GM19023 (cell line): ENCODE measurements around the gene MTCL1.

Source experiments
- ATAC-seq: cut with Tn5 transposase; IDR thresholded peaks from one replicate; pipeline ENCODE4 v1.9.1; 2021; ENCODE audit warnings: mild to moderate bottlenecking, moderate library complexity; ENCODE audit not compliant: unreplicated experiment

Gene MTCL1

GRCh38 chr18:8826971-8827370, 121.6 kb downstream of the MTCL1 start:
- no peak for ATAC-seq

GRCh38 chr18:8828300-8828699, 122.9 kb downstream of the MTCL1 start:
- no peak for ATAC-seq

- ATAC-seq = no peak
Observed at GRCh38 chr18:8828798-8829197, 123.4 kb downstream of the MTCL1 start.

- ATAC-seq = no peak
Observed at GRCh38 chr18:8830067-8831060, 125.0 kb downstream of the MTCL1 start.

- no peak for ATAC-seq
Observed at GRCh38 chr18:8831112-8831511, 125.8 kb downstream of the MTCL1 start.

- ATAC-seq = no peak
Observed at GRCh38 chr18:8831531-8831930, 126.2 kb downstream of the MTCL1 start.

- ATAC-seq = no peak
Observed at GRCh38 chr18:8833480-8833879, 128.1 kb downstream of the MTCL1 start.

- ATAC-seq = no peak
Observed at GRCh38 chr18:8834881-8835280, 129.5 kb downstream of the MTCL1 start.

- no peak for ATAC-seq
Observed at GRCh38 chr18:8835521-8835953, 130.2 kb downstream of the MTCL1 start.

- no peak for ATAC-seq
Observed at GRCh38 chr18:8839281-8839680, 133.9 kb downstream of the MTCL1 start.

GRCh38 chr18:8841781-8842485, 136.6 kb downstream of the MTCL1 start:
- no peak for ATAC-seq

- no peak for ATAC-seq
Observed at GRCh38 chr18:8842506-8842905, 137.2 kb downstream of the MTCL1 start.

- no peak for ATAC-seq
Observed at GRCh38 chr18:8843005-8843404, 137.6 kb downstream of the MTCL1 start.

GRCh38 chr18:8844721-8845148, 139.4 kb downstream of the MTCL1 start:
- no peak for ATAC-seq

GRCh38 chr18:8845506-8845905, 140.2 kb downstream of the MTCL1 start:
- no peak for ATAC-seq

- ATAC-seq = no peak
Observed at GRCh38 chr18:8847066-8847755, 141.9 kb downstream of the MTCL1 start.

GRCh38 chr18:8847900-8848299, 142.5 kb downstream of the MTCL1 start:
- ATAC-seq = no peak

- ATAC-seq = no peak
Observed at GRCh38 chr18:8848541-8848940, 143.2 kb downstream of the MTCL1 start.

- no peak for ATAC-seq
Observed at GRCh38 chr18:8849696-8850095, 144.3 kb downstream of the MTCL1 start.

GRCh38 chr18:8851659-8852058, 146.3 kb downstream of the MTCL1 start:
- no peak for ATAC-seq

GRCh38 chr18:8854550-8854949, 149.2 kb downstream of the MTCL1 start:
- ATAC-seq = no peak
